ENCODE data around the gene MROH2A.
"Not testable (repeated sequence)": the region's sequence is repeated elsewhere in the genome, so short reads cannot be mapped to it uniquely, and the experiment has no call there.

MROH2A gene

GRCh38 chr2:233853353-233853752, 75.2 kb downstream of the MROH2A start:
- FAIRE-seq (no peak), DNase-seq (ENCODE audit: insufficient read length, low spot score) (no peak)

- DNase-seq (ENCODE audit: insufficient read length, low spot score): no peak
- FAIRE-seq: no peak
These were observed 75.7 kb downstream of the MROH2A start for GRCh38 chr2:233853883-233854240.

- peak; percentile 97 for FAIRE-seq
- DNase-seq (ENCODE audit: insufficient read length, low spot score): peak; percentile 97
These were observed 76.3 kb downstream of the MROH2A start, which contains the start of gene HJURP for GRCh38 chr2:233854241-233854981. Gene HJURP (minus strand): TSS chr2:233854535. CDS start chr2:233854500, 35 bp downstream.

- no peak for FAIRE-seq
- no peak for DNase-seq (ENCODE audit: insufficient read length, low spot score)
These were observed 77.2 kb downstream of the MROH2A start for GRCh38 chr2:233855345-233855744.

GRCh38 chr2:233856184-233856583, 78.1 kb downstream of the MROH2A start:
- DNase-seq (ENCODE audit: insufficient read length, low spot score) (no peak), FAIRE-seq (no peak)

GRCh38 chr2:233857511-233858141, 79.5 kb downstream of the MROH2A start:
- FAIRE-seq (no peak), DNase-seq (ENCODE audit: insufficient read length, low spot score) (no peak)

- FAIRE-seq: no peak
- DNase-seq (ENCODE audit: insufficient read length, low spot score): no peak
These were observed 80.2 kb downstream of the MROH2A start for GRCh38 chr2:233858331-233858730.

GRCh38 chr2:233862261-233862768, 84.2 kb downstream of the MROH2A start:
- FAIRE-seq: no peak
- no peak for DNase-seq (ENCODE audit: insufficient read length, low spot score)

GRCh38 chr2:233865838-233866237, 87.7 kb downstream of the MROH2A start:
- FAIRE-seq (no peak), DNase-seq (ENCODE audit: insufficient read length, low spot score) (no peak)

- DNase-seq (ENCODE audit: insufficient read length, low spot score): no peak
- FAIRE-seq: no peak
These were observed 88.3 kb downstream of the MROH2A start for GRCh38 chr2:233866479-233866878.

GRCh38 chr2:233867993-233868532, 89.9 kb downstream of the MROH2A start, which contains the start of gene MSL3B:
Gene MSL3B (minus strand): TSS chr2:233868386.
- DNase-seq (ENCODE audit: insufficient read length, low spot score) (peak; percentile 61), FAIRE-seq (peak; percentile 88)

- no peak for DNase-seq (ENCODE audit: insufficient read length, low spot score)
- FAIRE-seq: no peak
These were observed 93.3 kb downstream of the MROH2A start for GRCh38 chr2:233871432-233871831.

- FAIRE-seq: peak; percentile 66
These were observed 94.0 kb downstream of the MROH2A start for GRCh38 chr2:233872125-233872524.

GRCh38 chr2:233882353-233882752, 104.2 kb downstream of the MROH2A start:
- FAIRE-seq: no peak
- no peak for DNase-seq (ENCODE audit: insufficient read length, low spot score)

More at GRCh38 chr2:233872125-233872524, 94.0 kb downstream of the MROH2A start:
- DNase-seq (ENCODE audit: insufficient read length, low spot score): not testable (repeated sequence)

All from GM19239 (cell line).